ENCODE data around the gene BPIFB3. TPM values are rescaled to one million over a fixed set of nuclear protein-coding genes. Genes with fewer than 3 reads are reported as not detected.

The BPIFB3 gene
- polyA plus RNA-seq, 1 donor from 2014 or later, result not detected

DNA sequence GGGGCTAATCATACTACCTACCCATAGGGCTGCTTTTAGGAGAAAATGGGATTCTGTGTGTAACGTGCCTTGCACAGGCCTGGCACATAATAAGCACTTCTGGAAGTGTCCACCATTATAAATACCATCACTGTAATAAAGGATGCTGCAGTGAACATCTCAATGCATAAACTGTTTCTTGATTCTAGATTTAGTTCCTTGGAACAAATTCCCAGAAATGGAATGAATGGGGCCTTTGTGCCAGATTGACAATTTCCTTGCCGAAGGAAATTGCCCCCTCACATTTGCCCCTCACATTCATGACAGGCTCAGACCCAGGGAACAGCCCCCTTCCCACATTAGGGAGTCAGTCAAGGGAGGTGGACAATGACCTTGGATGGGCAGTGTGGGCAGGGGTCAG, 55.0 kb downstream of the BPIFB3 start:
- Histone ChIP-seq H2AFZ (ENCODE audit: low read depth, low read length) (no peak overlapping the region), H3F3A (ENCODE audit: insufficient read depth, low read length, poor library complexity, severe bottlenecking) (no peaks in the 10 kb centered on the region), H3K9me3 (ENCODE audit: low read length) (no peaks in the 10 kb centered on the region), H3K36me3 (ENCODE audit: insufficient read depth, low read length) (no peaks in the 10 kb centered on the region), H3K9ac (ENCODE audit: low read length) (no peak overlapping the region), H3K4me2 (ENCODE audit: low read length) (no peak overlapping the region), H4K20me1 (ENCODE audit: insufficient read depth) (no peaks in the 10 kb centered on the region), H3K27ac (ENCODE audit: low read length) (no peak overlapping the region), H3K27me3 (ENCODE audit: insufficient read depth, low read depth, low read length) (no peaks in the 10 kb centered on the region), H3K4me3 (ENCODE audit: low read length) (no peak overlapping the region), H3K9me2 (ENCODE audit: insufficient read depth, low read length) (no peaks in the 10 kb centered on the region), H3K79me2 (replicated peaks; ENCODE audit: insufficient read depth, low read length) (no peaks in the 10 kb centered on the region)
- TF ChIP-seq CTCF (IDR thresholded peaks at IDR 0.05; ENCODE audit: poor library complexity, severe bottlenecking), result no peak
- TF ChIP-seq RAD21 (conservative IDR thresholded peaks at IDR 0.05), result no peak
- TF ChIP-seq EZH2 (IDR thresholded peaks at IDR 0.05; ENCODE audit: borderline replicate concordance, insufficient read depth, low read length, poor library complexity, severe bottlenecking), result no peak
- no peak for TF ChIP-seq POLR2AphosphoS5 (IDR thresholded peaks at IDR 0.05)
- TF ChIP-seq MXI1 (conservative IDR thresholded peaks at IDR 0.05; ENCODE audit: poor library complexity, severe bottlenecking), result no peak
- TF ChIP-seq, protein P1, sequence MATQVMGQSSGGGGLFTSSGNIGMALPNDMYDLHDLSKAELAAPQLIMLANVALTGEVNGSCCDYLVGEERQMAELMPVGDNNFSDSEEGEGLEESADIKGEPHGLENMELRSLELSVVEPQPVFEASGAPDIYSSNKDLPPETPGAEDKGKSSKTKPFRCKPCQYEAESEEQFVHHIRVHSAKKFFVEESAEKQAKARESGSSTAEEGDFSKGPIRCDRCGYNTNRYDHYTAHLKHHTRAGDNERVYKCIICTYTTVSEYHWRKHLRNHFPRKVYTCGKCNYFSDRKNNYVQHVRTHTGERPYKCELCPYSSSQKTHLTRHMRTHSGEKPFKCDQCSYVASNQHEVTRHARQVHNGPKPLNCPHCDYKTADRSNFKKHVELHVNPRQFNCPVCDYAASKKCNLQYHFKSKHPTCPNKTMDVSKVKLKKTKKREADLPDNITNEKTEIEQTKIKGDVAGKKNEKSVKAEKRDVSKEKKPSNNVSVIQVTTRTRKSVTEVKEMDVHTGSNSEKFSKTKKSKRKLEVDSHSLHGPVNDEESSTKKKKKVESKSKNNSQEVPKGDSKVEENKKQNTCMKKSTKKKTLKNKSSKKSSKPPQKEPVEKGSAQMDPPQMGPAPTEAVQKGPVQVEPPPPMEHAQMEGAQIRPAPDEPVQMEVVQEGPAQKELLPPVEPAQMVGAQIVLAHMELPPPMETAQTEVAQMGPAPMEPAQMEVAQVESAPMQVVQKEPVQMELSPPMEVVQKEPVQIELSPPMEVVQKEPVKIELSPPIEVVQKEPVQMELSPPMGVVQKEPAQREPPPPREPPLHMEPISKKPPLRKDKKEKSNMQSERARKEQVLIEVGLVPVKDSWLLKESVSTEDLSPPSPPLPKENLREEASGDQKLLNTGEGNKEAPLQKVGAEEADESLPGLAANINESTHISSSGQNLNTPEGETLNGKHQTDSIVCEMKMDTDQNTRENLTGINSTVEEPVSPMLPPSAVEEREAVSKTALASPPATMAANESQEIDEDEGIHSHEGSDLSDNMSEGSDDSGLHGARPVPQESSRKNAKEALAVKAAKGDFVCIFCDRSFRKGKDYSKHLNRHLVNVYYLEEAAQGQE (IDR thresholded peaks at IDR 0.05; ENCODE audit: borderline replicate concordance), result no peak
- no peak for TF ChIP-seq EP300 (conservative IDR thresholded peaks at IDR 0.05; ENCODE audit: poor library complexity, severe bottlenecking)
- no peak for TF ChIP-seq TAF1 (IDR thresholded peaks at IDR 0.05; ENCODE audit: low read depth)
- TF ChIP-seq SMC3 (conservative IDR thresholded peaks at IDR 0.05; ENCODE audit: poor library complexity), result no peak

DNA sequence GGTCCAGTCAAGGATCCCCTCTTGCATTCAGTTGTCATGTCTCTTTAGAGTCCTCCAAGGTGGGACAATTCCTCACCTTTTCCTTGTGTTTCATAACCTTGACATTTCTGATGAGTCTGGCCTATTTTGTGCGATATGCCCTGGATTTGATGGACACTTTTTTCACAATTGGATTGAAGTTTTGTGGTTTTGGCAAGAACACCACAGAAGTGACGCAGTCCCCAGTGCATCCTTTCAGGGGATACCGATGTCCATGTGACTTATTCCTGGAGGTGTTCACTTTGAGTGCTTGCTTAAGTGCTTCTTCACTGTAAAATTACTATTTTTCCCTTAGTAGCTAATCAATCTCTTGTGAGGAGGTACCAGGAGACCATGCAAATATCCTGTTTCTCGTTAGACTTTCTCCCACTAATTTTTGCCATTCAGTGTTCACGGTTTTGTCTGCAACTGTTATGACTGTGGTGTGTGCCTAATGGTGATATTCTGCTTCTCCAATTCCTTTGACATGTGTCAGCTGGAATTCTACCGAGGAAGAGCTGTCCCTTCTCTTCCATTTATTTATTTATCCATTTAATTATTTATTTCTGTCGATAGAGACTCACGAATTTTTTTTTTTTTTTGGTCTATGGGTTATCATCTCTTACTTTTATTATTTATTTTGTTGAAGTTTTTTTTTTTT, 56.6 kb downstream of the BPIFB3 start:
- no peak overlapping the region for H2AFZ ChIP-seq (ENCODE audit: low read depth, low read length)
- H3K9me2 ChIP-seq (ENCODE audit: insufficient read depth, low read length), result no peaks in the 10 kb centered on the region
- H3K4me3 ChIP-seq (ENCODE audit: low read length), result no peak overlapping the region
- H4K20me1 ChIP-seq (ENCODE audit: insufficient read depth), result no peaks in the 10 kb centered on the region
- H3K27ac ChIP-seq (ENCODE audit: low read length), result no peak overlapping the region
- H3F3A ChIP-seq (ENCODE audit: insufficient read depth, low read length, poor library complexity, severe bottlenecking), result no peaks in the 10 kb centered on the region
- H3K4me2 ChIP-seq (ENCODE audit: low read length), result no peak overlapping the region
- no peaks in the 10 kb centered on the region for H3K36me3 ChIP-seq (ENCODE audit: insufficient read depth, low read length)
- H3K9me3 ChIP-seq (ENCODE audit: low read length), result no peaks in the 10 kb centered on the region
- H3K9ac ChIP-seq (ENCODE audit: low read length), result no peak overlapping the region
- H3K79me2 ChIP-seq (replicated peaks; ENCODE audit: insufficient read depth, low read length), result no peaks in the 10 kb centered on the region
- H3K27me3 ChIP-seq (ENCODE audit: insufficient read depth, low read depth, low read length), result no peaks in the 10 kb centered on the region
- TF ChIP-seq SMC3 (conservative IDR thresholded peaks at IDR 0.05; ENCODE audit: poor library complexity) (no peak), RAD21 (conservative IDR thresholded peaks at IDR 0.05) (no peak), CTCF (IDR thresholded peaks at IDR 0.05; ENCODE audit: poor library complexity, severe bottlenecking) (no peak), MXI1 (conservative IDR thresholded peaks at IDR 0.05; ENCODE audit: poor library complexity, severe bottlenecking) (no peak), TAF1 (IDR thresholded peaks at IDR 0.05; ENCODE audit: low read depth) (no peak), POLR2AphosphoS5 (IDR thresholded peaks at IDR 0.05) (no peak), EZH2 (IDR thresholded peaks at IDR 0.05; ENCODE audit: borderline replicate concordance, insufficient read depth, low read length, poor library complexity, severe bottlenecking) (no peak), EP300 (conservative IDR thresholded peaks at IDR 0.05; ENCODE audit: poor library complexity, severe bottlenecking) (no peak)
- TF ChIP-seq, protein P1 (IDR thresholded peaks at IDR 0.05; ENCODE audit: borderline replicate concordance), result no peak

Data from neural cell (in vitro differentiated cells).